Fibroblast of lung (primary cell): ENCODE results near the gene CERK. TPM values are rescaled to one million over a fixed set of nuclear protein-coding genes. Genes with fewer than 3 reads are reported as not detected.

Experiments used
- DNase-seq, 2 donors: peaks; one replicate each; pipeline versions ENCODE4 v3.0.0 to v3.0.0-alpha.2; 2010; ENCODE audit warnings: low read depth in 2 of 2
- H2AFZ ChIP-seq: 2 replicates; pipeline ENCODE4 v1.5.1; 2012; ENCODE audit warnings: low read length, control low read depth, inconsistent platforms
- H3K27ac ChIP-seq: 2 replicates; pipeline ENCODE4 v1.5.1; 2011; ENCODE audit warnings: low read length, control low read depth; ENCODE audit not compliant: insufficient read depth
- H3K27me3 ChIP-seq: 2 replicates; pipeline ENCODE4 v1.5.1; 2011; ENCODE audit warnings: mild to moderate bottlenecking, low read length; ENCODE audit not compliant: control insufficient read depth, insufficient read depth
- H3K36me3 ChIP-seq: 2 replicates; pipeline ENCODE4 v1.5.1; 2011; ENCODE audit warnings: low read length; ENCODE audit not compliant: control insufficient read depth, insufficient read depth
- H3K4me1 ChIP-seq: 2 replicates; pipeline ENCODE4 v1.5.1; 2011; ENCODE audit warnings: low read length; ENCODE audit not compliant: control insufficient read depth, insufficient read depth; ENCODE audit errors: extremely low read depth
- H3K4me2 ChIP-seq: 2 replicates; pipeline ENCODE4 v1.5.1; 2011; ENCODE audit warnings: low read length, control low read depth; ENCODE audit not compliant: insufficient read depth; ENCODE audit errors: extremely low read depth
- H3K4me3 ChIP-seq, 4 experiments: fragments of 200-600 bp in 1 of 4; sonication (generic) in 1 of 4; replicated peaks in 1 of 4; 2 replicates each; pipeline ENCODE4 v1.5.1; 2011 to 2016; ENCODE audit warnings: low read length in 4 of 4, low read depth in 3 of 4, mild to moderate bottlenecking in 3 of 4, control low read depth in 2 of 4, inconsistent platforms in 1 of 4, mixed read lengths in 1 of 4; ENCODE audit not compliant: insufficient read depth in 1 of 4; ENCODE audit errors: control extremely low read depth in 1 of 4
- H3K79me2 ChIP-seq: 2 replicates; pipeline ENCODE4 v1.5.1; 2012; ENCODE audit warnings: mild to moderate bottlenecking, low read length, inconsistent platforms; ENCODE audit not compliant: control insufficient read depth, insufficient read depth
- H3K9ac ChIP-seq: 2 replicates; pipeline ENCODE4 v1.5.1; 2011; ENCODE audit warnings: mild to moderate bottlenecking, low read length, control low read depth; ENCODE audit not compliant: insufficient read depth
- H3K9me3 ChIP-seq: 2 replicates; pipeline ENCODE4 v1.5.1; 2012; ENCODE audit warnings: low read depth, low read length; ENCODE audit not compliant: control insufficient read depth, insufficient read depth
- H4K20me1 ChIP-seq: 2 replicates; pipeline ENCODE4 v1.5.1; 2011; ENCODE audit warnings: low read length; ENCODE audit not compliant: control insufficient read depth, insufficient read depth; ENCODE audit errors: extremely low read depth
- CTCF ChIP-seq, 2 donors: IDR thresholded peaks in 1 of 2; conservative IDR thresholded peaks in 1 of 2; 1 replicate in 1 of 2; 2 replicates in 1 of 2; pipeline ENCODE4 v1.5.1; 2011 to 2012; ENCODE audit warnings: low read length in 2 of 2, control low read depth in 1 of 2, inconsistent platforms in 1 of 2, low read depth in 1 of 2, mild to moderate bottlenecking in 1 of 2
- EZH2 ChIP-seq: IDR thresholded peaks from 2 replicates; pipeline ENCODE4 v1.5.1; 2012; ENCODE audit warnings: low read length, control low read depth, mild to moderate bottlenecking; ENCODE audit errors: missing control alignments
- polyA plus RNA-seq, 2 donors: library from polyadenylated mRNA; depleted of rRNA in 1 of 2; stranded (reverse) in 1 of 2; unstranded in 1 of 2; fragments of >200 nt; gene quantifications; 2 replicates each; pipeline ENCODE4 v1.2.1, GENCODE V29; 2011 to 2012; ENCODE audit warnings: missing spikeins in 1 of 2
- total RNA-seq: library from RNA; depleted of rRNA; stranded (reverse); fragments of >200 nt; gene quantifications from 2 replicates; pipeline ENCODE4 v1.2.1, GENCODE V29; 2014

Gene CERK
- total and polyA plus RNA-seq, 2 donors (not counting 1 experiment from before 2014, with no cell fraction given), result 19.5 to 24.9 TPM

DNA sequence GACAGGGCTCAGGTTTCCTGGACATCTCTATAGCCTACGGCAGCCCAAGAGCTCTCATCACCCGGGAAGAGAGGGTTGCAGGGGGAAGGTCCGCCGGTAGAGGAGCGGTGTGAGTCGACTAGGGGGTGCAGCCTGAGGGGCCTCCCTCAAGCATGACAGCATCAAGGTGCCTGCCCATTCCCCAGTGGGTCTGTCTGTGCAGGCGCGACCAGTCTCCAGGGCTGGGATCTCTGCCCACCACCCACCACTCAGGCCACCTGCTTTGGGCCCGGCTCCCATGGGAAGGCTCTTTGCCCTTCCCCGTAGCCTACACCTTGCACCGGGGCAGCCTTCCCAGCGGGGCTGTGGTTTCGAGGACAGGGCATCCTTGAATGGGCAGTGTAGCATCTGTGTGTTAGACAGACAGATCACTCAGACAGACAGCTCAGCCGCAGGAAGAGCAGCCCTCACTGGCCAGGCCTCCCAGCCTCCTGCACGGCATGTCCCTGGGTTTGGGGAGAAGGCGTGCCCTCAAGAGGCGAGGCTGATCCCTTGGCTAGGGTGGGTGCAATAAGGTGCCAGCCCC, 29.2 kb downstream of the CERK start:
- Histone ChIP-seq H3K4me2 (no peak overlapping the region), H4K20me1 (no peaks in the 10 kb centered on the region), H3K36me3 (peaks cover 16% of the 10 kb centered on the region), H3K9ac (no peak overlapping the region), H3K79me2 (peaks cover 4% of the 10 kb centered on the region), H3K4me1 (no peaks in the 10 kb centered on the region), H2AFZ (no peak overlapping the region), H3K4me3 (no peak overlapping the region), H3K27me3 (no peaks in the 10 kb centered on the region), H3K27ac (no peak overlapping the region), H3K9me3 (no peaks in the 10 kb centered on the region)
- DNase-seq, result no peak
- TF ChIP-seq EZH2 (no peak), CTCF (conservative IDR thresholded peaks at IDR 0.05 in 1 of 2, IDR thresholded peaks at IDR 0.05 in 1 of 2; ENCODE audit: low read depth in 1 of 2, low read length in 2 of 2) (no peak)

DNA sequence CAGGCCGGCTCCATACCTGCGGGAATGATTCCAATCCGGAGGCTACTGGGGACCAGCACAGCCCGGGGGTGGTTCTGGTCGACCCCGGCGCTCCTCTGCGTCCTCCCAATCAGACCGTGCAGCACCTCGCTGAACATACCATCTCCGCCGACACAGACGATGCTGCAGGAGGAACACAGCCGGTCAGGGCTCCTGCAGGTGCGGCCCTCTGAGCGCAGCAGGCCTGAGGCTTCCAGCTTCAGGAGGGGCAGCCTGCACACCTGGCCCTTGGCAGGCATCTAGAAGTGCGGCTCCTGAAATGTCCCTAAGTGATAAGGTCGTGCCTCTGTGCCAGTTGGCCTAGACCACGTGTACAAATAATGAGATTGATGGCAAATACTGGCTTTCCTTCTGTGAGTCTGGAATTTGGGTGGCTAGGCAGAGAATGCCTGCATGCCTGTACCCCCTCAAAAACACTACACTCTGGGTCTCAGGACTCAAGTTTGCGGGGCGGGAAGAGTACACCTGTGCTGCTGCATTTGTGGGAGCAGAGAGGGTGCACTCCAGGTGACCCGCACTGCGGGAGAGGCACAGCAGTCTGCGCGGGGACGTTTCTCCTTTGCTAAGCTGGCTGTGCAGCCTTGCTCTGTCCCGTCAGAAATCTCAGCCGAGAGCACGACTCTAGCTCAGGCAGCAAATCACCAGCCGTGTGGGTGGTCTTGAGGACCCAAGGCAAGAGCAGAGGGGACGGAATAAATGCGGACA, 30.1 kb downstream of the CERK start:
- DNase-seq, result no peak
- no peaks in the 10 kb centered on the region for H3K9me3 ChIP-seq
- no peak overlapping the region for H2AFZ ChIP-seq
- H3K4me3 ChIP-seq, result no peak overlapping the region
- no peak overlapping the region for H3K9ac ChIP-seq
- no peak overlapping the region for H3K4me2 ChIP-seq
- no peak overlapping the region for H3K27ac ChIP-seq
- no peak for TF ChIP-seq CTCF (conservative IDR thresholded peaks at IDR 0.05 in 1 of 2, IDR thresholded peaks at IDR 0.05 in 1 of 2; ENCODE audit: low read depth in 1 of 2, low read length in 2 of 2)
- no peak for TF ChIP-seq EZH2
- no peaks in the 10 kb centered on the region for H3K27me3 ChIP-seq
- peaks cover 16% of the 10 kb centered on the region for H3K36me3 ChIP-seq
- no peaks in the 10 kb centered on the region for H4K20me1 ChIP-seq
- H3K4me1 ChIP-seq, result no peaks in the 10 kb centered on the region
- H3K79me2 ChIP-seq, result no peaks in the 10 kb centered on the region

- Histone ChIP-seq H3K9ac (no peak overlapping the region), H3K4me1 (no peaks in the 10 kb centered on the region), H3K36me3 (peaks cover 16% of the 10 kb centered on the region), H3K79me2 (no peaks in the 10 kb centered on the region), H3K4me3 (no peak overlapping the region), H3K27me3 (no peaks in the 10 kb centered on the region), H2AFZ (no peak overlapping the region), H3K27ac (no peak overlapping the region), H3K4me2 (no peak overlapping the region), H3K9me3 (no peaks in the 10 kb centered on the region), H4K20me1 (no peaks in the 10 kb centered on the region)
- no peak for DNase-seq
- TF ChIP-seq CTCF (conservative IDR thresholded peaks at IDR 0.05 in 1 of 2, IDR thresholded peaks at IDR 0.05 in 1 of 2; ENCODE audit: low read depth in 1 of 2, low read length in 2 of 2), result no peak
- TF ChIP-seq EZH2, result no peak
Observed at GRCh38 chr22:46707305-46707704, 30.7 kb downstream of the CERK start.
